HL-60 (cell line): ENCODE measurements around the gene CST6.
"Not testable (repeated sequence)": the region's sequence is repeated elsewhere in the genome, so short reads cannot be mapped to it uniquely, and the experiment has no call there.

Source experiments
- DNase-seq, 2 experiments: peaks; one replicate each; pipeline ENCODE4 v3.0.0-alpha.2; 2010 to 2020; ENCODE audit warnings: low read depth in 1 of 2, low spot score in 1 of 2
- H3K27ac ChIP-seq: fragments of 250-450 bp; sonication (Bioruptor Pico); replicated peaks from 2 replicates; pipeline ENCODE4 v1.5.1; 2020; ENCODE audit warnings: mild to moderate bottlenecking, moderate library complexity
- H3K27me3 ChIP-seq: fragments of 250-450 bp; sonication (Bioruptor Pico); 2 replicates; pipeline ENCODE4 v1.5.1; 2021; ENCODE audit warnings: mild to moderate bottlenecking, moderate library complexity; ENCODE audit not compliant: insufficient read depth, poor library complexity, severe bottlenecking
- H3K4me3 ChIP-seq: replicated peaks from 2 replicates; pipeline ENCODE4 v1.5.1; 2011; ENCODE audit warnings: mild to moderate bottlenecking, control low read depth, low read length; ENCODE audit not compliant: insufficient read depth
- GABPA ChIP-seq: IDR thresholded peaks from 2 replicates; pipeline ENCODE4 v1.6.1; 2012; ENCODE audit warnings: low read depth
- POLR2AphosphoS5 ChIP-seq: IDR thresholded peaks from 2 replicates; pipeline ENCODE4 v1.6.1; 2012; ENCODE audit warnings: low read depth
- SPI1 ChIP-seq: IDR thresholded peaks from 2 replicates; pipeline ENCODE4 v1.6.1; 2012; ENCODE audit warnings: low read depth, mild to moderate bottlenecking, borderline replicate concordance
- TF ChIP-seq, protein P1 (sequence below): IDR thresholded peaks from one replicate; pipeline ENCODE4 v1.5.1; 2011; ENCODE audit warnings: low read length, control low read depth, inconsistent platforms; ENCODE audit not compliant: insufficient read depth
- TF ChIP-seq, protein P2 (sequence below): IDR thresholded peaks from 2 replicates; pipeline ENCODE4 v1.6.1; 2012; ENCODE audit warnings: low read depth; ENCODE audit not compliant: insufficient replicate concordance

Gene CST6

DNA sequence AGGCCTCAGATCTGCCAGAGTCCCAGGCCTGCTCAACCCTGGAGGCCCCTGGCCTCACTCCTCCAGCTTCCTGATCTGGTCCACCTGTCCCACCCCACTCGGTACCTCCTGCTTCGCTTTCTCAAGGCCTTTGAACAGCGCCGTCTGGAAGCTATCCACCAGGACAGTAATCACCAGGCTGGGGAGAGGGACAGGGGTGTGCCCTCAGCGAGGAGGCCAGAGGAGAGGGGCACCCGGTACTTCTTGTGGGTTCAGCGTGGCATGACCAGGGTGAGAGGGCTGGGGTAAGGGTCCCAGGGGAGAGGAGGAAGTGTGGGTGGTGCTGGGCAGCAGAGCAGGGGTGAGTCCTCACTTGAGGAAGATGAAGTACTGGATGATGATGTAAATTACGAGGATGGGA is 8.4 kb downstream of the CST6 start:
- no peak overlapping the region for H3K4me3 ChIP-seq
- no peak for DNase-seq
- TF ChIP-seq, protein P1, sequence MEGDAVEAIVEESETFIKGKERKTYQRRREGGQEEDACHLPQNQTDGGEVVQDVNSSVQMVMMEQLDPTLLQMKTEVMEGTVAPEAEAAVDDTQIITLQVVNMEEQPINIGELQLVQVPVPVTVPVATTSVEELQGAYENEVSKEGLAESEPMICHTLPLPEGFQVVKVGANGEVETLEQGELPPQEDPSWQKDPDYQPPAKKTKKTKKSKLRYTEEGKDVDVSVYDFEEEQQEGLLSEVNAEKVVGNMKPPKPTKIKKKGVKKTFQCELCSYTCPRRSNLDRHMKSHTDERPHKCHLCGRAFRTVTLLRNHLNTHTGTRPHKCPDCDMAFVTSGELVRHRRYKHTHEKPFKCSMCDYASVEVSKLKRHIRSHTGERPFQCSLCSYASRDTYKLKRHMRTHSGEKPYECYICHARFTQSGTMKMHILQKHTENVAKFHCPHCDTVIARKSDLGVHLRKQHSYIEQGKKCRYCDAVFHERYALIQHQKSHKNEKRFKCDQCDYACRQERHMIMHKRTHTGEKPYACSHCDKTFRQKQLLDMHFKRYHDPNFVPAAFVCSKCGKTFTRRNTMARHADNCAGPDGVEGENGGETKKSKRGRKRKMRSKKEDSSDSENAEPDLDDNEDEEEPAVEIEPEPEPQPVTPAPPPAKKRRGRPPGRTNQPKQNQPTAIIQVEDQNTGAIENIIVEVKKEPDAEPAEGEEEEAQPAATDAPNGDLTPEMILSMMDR: no peak
- TF ChIP-seq GABPA: no peak
- H3K27me3 ChIP-seq: peaks cover 5% of the 10 kb centered on the region
- no peak overlapping the region for H3K27ac ChIP-seq

DNA sequence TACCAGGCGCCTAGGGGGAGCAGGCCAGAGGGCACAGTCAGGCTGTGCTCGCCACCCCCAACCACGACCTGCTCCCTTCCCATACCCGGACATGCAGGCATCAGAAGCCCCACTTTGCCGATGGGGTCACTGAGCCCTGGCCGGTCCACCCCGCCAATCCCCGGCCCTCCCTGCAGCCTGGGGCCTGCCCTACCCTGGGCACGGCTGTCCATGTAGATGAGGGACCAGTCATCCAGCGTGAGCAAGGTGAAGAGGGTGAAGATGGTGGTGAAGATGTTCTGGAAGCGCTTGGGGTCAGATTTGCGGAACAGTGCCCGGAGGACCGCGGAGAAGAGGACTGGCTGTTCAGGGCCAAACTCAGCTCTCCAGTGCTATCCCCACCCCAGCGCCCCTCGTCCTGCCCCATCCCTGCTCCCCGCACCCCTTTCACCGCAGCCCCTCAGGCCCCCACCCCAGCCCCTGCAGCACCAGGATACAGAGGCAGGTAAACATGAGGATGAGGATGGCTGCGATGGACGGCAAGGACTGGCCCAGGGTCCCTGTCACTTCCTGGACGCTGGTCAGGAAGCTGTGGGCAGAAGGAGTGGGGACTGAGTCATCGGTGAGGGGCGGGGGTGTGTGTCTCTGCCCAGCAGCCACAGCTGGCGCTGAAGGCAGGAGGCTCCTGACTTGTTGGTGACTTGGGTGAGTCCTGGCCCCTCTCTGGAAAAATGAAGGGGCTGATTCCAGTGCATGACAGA is 9.0 kb downstream of the CST6 start:
- Histone ChIP-seq H3K27ac (no peak overlapping the region), H3K27me3 (peaks cover 5% of the 10 kb centered on the region), H3K4me3 (no peak overlapping the region)
- TF ChIP-seq SPI1 (no peak), GABPA (no peak), POLR2AphosphoS5 (no peak)
- TF ChIP-seq, protein P2, sequence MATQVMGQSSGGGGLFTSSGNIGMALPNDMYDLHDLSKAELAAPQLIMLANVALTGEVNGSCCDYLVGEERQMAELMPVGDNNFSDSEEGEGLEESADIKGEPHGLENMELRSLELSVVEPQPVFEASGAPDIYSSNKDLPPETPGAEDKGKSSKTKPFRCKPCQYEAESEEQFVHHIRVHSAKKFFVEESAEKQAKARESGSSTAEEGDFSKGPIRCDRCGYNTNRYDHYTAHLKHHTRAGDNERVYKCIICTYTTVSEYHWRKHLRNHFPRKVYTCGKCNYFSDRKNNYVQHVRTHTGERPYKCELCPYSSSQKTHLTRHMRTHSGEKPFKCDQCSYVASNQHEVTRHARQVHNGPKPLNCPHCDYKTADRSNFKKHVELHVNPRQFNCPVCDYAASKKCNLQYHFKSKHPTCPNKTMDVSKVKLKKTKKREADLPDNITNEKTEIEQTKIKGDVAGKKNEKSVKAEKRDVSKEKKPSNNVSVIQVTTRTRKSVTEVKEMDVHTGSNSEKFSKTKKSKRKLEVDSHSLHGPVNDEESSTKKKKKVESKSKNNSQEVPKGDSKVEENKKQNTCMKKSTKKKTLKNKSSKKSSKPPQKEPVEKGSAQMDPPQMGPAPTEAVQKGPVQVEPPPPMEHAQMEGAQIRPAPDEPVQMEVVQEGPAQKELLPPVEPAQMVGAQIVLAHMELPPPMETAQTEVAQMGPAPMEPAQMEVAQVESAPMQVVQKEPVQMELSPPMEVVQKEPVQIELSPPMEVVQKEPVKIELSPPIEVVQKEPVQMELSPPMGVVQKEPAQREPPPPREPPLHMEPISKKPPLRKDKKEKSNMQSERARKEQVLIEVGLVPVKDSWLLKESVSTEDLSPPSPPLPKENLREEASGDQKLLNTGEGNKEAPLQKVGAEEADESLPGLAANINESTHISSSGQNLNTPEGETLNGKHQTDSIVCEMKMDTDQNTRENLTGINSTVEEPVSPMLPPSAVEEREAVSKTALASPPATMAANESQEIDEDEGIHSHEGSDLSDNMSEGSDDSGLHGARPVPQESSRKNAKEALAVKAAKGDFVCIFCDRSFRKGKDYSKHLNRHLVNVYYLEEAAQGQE: no peak
- TF ChIP-seq, protein P1: no peak
- DNase-seq: peak in 1 of 2 experiments; percentile 67

DNA sequence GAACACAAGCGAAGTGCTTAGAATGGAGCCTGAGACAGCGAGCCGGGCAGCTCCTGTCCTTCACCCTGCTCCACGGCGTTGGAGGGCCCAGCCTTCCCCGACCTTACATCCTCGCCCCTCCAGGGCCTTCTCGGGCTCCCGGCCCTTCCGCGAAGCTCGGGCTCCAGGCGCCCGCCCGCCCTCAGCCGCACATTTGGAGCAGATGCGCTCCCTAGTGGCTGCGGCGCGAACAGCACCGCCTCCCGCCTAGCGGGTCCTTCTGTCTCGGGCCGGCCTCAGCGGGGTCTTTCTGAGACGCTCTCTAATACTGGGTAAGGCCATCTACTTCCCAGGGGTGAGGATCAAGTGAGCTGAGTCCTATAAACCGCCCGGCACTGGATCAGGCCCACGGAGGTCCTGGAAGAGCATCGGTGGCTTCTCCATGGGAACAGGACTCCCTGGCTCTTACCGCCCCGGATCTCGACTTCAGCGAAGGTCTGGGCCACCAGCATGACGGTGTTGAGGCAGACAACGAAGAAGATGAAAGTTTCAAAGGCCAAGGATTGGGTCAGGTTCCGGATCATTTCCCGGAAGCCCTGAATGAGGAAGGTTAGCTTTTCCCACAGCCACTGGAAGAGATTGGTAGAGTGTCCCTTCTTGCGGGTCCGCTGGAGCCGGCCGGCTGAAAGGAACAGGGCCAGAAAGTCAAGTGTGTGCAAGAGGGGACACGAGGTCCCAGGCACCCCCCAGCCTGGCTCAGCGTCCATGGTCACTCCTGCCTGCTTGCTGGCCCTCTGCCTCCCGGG is 10.8 kb downstream of the CST6 start:
- DNase-seq: peak in 1 of 2 experiments; percentile 58

DNA sequence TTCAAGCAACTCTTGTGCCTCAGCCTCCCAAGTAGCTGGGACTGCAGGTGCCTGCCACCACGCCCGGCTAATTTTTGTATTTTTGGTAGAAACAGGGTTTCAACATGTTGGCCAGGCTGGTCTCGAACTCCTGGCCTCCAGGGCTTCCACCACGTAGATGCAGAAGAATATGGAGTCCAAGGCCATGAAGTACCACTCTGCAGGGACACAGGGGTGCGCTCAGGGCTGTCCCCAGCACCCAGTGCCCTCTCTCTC is 11.3 kb downstream of the CST6 start:
- H3K27ac ChIP-seq, H3K4me3 ChIP-seq, H3K27me3 ChIP-seq, DNase-seq: not testable (repeated sequence)

More for the DNA sequence above, 10.8 kb downstream of the CST6 start:
- H3K27ac ChIP-seq: no peak overlapping the region
- no peak for TF ChIP-seq GABPA
- TF ChIP-seq, protein P1: peak; percentile 84
- peak overlapping the region; percentile 23 for H3K4me3 ChIP-seq
- peaks cover 5% of the 10 kb centered on the region for H3K27me3 ChIP-seq

DNA sequence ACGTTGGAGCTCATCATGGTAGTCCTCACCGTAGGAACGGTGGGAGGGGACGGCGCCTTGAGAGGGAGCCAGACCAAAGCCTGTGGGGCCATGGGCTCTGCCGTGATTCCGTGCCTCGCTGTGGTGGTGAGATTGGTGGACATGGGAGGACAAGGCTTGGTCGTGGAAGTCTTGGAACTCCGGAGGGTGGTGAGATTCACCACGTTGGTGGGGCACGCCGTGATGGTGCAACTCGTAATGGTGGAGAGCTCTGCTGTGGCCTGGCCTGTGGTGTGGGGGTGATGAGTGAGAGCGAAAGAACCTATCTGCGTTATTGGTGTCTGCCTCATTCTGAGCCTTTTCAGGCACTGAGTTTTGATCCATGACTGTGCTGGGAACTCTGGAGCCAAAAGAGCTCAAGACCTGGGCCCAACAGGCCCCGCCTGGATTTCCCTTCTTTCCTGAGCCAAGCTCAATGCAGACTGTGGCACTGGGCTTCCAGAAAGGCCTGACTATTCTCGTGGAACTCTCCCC is 14.3 kb downstream of the CST6 start, which contains the start of gene CATSPER1:
CATSPER1 (minus strand) TSS at position 463 of the 513 bp plus-strand sequence; CDS start at position 363, 100 bp downstream.
- TF ChIP-seq SPI1 (no peak), GABPA (no peak), POLR2AphosphoS5 (no peak)
- TF ChIP-seq, protein P2: no peak
- TF ChIP-seq, protein P1: no peak
- Histone ChIP-seq H3K4me3 (no peak within 1 kb of the TSS), H3K27ac (no peak within 1 kb of the TSS), H3K27me3 (peaks cover 5% of the 10 kb centered on the region)
- no peak for DNase-seq
